ENCODE data around the gene SPTSSB. TPM values are rescaled to one million over a fixed set of nuclear protein-coding genes. Genes with fewer than 3 reads are reported as not detected.

SPTSSB gene
- total RNA-seq, 1 experiment from 2014 or later, result 15.7 TPM

- no peak for TF ChIP-seq CBFB (CRISPR knock-in tag; IDR thresholded peaks at IDR 0.05; ENCODE audit: low read depth)
- no peak for TF ChIP-seq ZNF671 (CRISPR knock-in tag; IDR thresholded peaks at IDR 0.05)
- TF ChIP-seq USF2 (CRISPR knock-in tag; IDR thresholded peaks at IDR 0.05), result no peak
- TF ChIP-seq ZNF423 (CRISPR knock-in tag; IDR thresholded peaks at IDR 0.05), result no peak
- no peak for TF ChIP-seq ERG (CRISPR knock-in tag; IDR thresholded peaks at IDR 0.05)
- no peak for TF ChIP-seq ATF1 (CRISPR knock-in tag; IDR thresholded peaks at IDR 0.05)
- no peak for TF ChIP-seq ZNF263 (CRISPR knock-in tag; IDR thresholded peaks at IDR 0.05; ENCODE audit: low read depth)
- 0 out of 2 replicates have a peak, but pooled peaks have one; percentile 80 for TF ChIP-seq ETV6 (CRISPR knock-in tag; IDR thresholded peaks at IDR 0.05)
- 0 out of 2 replicates have a peak, but pooled peaks have one; percentile 32 for TF ChIP-seq ZNF138 (CRISPR knock-in tag; conservative IDR thresholded peaks at IDR 0.05)
- no peak for TF ChIP-seq ZNF317 (CRISPR knock-in tag; IDR thresholded peaks at IDR 0.05; ENCODE audit: borderline replicate concordance, low read depth)
- no peak; the same call in 1 of the 2 replicates for TF ChIP-seq SMAD3 (CRISPR knock-in tag; IDR thresholded peaks at IDR 0.05; ENCODE audit: borderline replicate concordance)
- no peak for TF ChIP-seq CTCF (IDR thresholded peaks at IDR 0.05)
- TF ChIP-seq RELA (CRISPR knock-in tag; IDR thresholded peaks at IDR 0.05; ENCODE audit: borderline replicate concordance), result no peak
- TF ChIP-seq TCF7 (CRISPR knock-in tag; IDR thresholded peaks at IDR 0.05; ENCODE audit: low read depth), result no peak
- TF ChIP-seq NR1H2 (CRISPR knock-in tag; IDR thresholded peaks at IDR 0.05), result no peak
- TF ChIP-seq AFF4 (CRISPR knock-in tag; IDR thresholded peaks at IDR 0.05; ENCODE audit: borderline replicate concordance), result no peak
- TF ChIP-seq KAT7 (CRISPR knock-in tag; IDR thresholded peaks at IDR 0.05; ENCODE audit: borderline replicate concordance), result peak; percentile 35; the same call in 1 of the 2 replicates
- TF ChIP-seq ZNF532 (CRISPR knock-in tag; IDR thresholded peaks at IDR 0.05; ENCODE audit: borderline replicate concordance), result no peak
- TF ChIP-seq PRRX2 (CRISPR knock-in tag; IDR thresholded peaks at IDR 0.05), result no peak
Measured at GRCh38 chr3:161372321-161373260, 1.3 kb upstream of the SPTSSB start (continued).
